Omental fat pad (tissue), 4 donors: ENCODE results near the gene PROK2. TPM values are rescaled to one million over a fixed set of nuclear protein-coding genes. Genes with fewer than 3 reads are reported as not detected.

Source experiments
- ATAC-seq: fragments of 150-250 bp; one replicate; pipeline ENCODE4 v1.9.1; 2016; ENCODE audit warnings: mild to moderate bottlenecking, moderate library complexity; ENCODE audit not compliant: low FRiP score
- DNase-seq: peaks from one replicate; pipeline ENCODE4 v3.0.0-alpha.2; 2019; ENCODE audit warnings: low spot score
- CTCF ChIP-seq, 3 donors: fragments of 450-650 bp; IDR thresholded peaks; one replicate each; pipeline ENCODE4 v1.5.1; 2016 to 2017; ENCODE audit warnings: antibody characterized with exemption in 3 of 3, mild to moderate bottlenecking in 3 of 3, moderate library complexity in 2 of 3
- small RNA-seq: library from RNA; depleted of rRNA; stranded (forward); fragments of <200 nt; gene quantifications from one replicate; pipeline ENCODE3, GENCODE V24; 2016
- total RNA-seq, 4 donors: library from RNA; depleted of rRNA; stranded (reverse); fragments of >200 nt; gene quantifications; one replicate each; pipeline ENCODE4 v1.1.0, GENCODE V29; 2016

Gene PROK2
- total RNA-seq, 4 donors from 2014 or later: 0.24 to 7.6 (median 0.87) TPM

- DNase-seq (no peak), ATAC-seq (no peak)
- TF ChIP-seq CTCF (IDR thresholded peaks at IDR 0.05): no peak
Measured at GRCh38 chr3:71722693-71723092, 62.3 kb downstream of the PROK2 start.

Small RNA genes lying within 50 kb of the gene (small RNA-seq; reads per million reads assigned to genes)
- not detected for gene RN7SL271P

Other genes with a start within 250 kb of the PROK2 start
- 100 to 1,000 TPM in 1 of 4 donors, 10 to 100 TPM in 3; 72.4 to 128 (median 76.7) TPM for gene FOXP1, start 201.4 kb downstream of the PROK2 start, total RNA-seq
- gene EIF4E3, start 59.7 kb downstream of the PROK2 start, total RNA-seq: 10 to 100 TPM; 20.3 to 31.7 (median 26.3) TPM
- 1 to 10 TPM in 1 of 4 donors, under 1 TPM in 2, not detected in 1; 0.19 to 4.1 (median 0.84) TPM for gene GPR27, start 31.3 kb downstream of the PROK2 start, total RNA-seq